GM19468 (cell line): ENCODE measurements around the gene FSD2.
A peak's percentile ranks its signal among the peaks of the same experiment; 100 is the strongest.
"Not testable (repeated sequence)": the region's sequence is repeated elsewhere in the genome, so short reads cannot be mapped to it uniquely, and the experiment has no call there.

Source experiments
- ATAC-seq: cut with Tn5 transposase; IDR thresholded peaks from one replicate; pipeline ENCODE4 v1.9.1; 2021; ENCODE audit warnings: mild to moderate bottlenecking, moderate library complexity, moderate number of reproducible peaks; ENCODE audit not compliant: unreplicated experiment; ENCODE audit errors: extremely low read depth

FSD2 gene

DNA sequence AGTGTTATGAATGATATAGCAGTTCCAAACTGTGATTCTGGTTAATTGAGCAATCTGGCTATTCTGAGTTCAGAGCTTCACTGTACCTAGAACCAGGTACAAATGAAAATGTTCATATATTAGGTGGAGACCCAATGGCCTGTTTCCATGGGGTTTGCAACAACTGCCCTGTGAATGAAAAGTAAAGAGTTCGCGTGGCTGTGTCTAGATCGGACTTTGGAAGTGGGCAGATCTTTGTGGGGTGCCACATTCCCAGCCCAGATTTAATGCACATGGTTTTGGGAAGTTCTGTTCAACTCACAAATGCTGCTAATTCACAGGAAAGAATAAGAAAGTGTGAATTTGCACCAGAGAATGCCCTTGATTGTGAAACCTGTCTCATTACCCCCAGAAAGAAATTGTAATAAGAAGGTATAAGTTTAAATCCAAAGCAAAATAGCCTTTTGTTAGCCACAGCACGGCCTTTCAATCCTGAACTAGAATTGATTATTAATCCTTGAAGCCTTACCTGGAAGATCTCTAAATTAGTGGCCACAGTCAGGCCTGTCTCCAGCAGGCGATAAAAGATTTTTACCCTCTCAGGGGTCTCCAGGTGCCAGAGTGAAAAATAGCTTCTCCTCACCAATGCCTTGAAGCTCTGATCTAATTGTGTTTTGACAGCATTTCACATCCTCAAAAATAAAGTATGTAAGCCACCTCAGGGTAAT lies 26.2 kb upstream of the FSD2 start:
- no peak for ATAC-seq

DNA sequence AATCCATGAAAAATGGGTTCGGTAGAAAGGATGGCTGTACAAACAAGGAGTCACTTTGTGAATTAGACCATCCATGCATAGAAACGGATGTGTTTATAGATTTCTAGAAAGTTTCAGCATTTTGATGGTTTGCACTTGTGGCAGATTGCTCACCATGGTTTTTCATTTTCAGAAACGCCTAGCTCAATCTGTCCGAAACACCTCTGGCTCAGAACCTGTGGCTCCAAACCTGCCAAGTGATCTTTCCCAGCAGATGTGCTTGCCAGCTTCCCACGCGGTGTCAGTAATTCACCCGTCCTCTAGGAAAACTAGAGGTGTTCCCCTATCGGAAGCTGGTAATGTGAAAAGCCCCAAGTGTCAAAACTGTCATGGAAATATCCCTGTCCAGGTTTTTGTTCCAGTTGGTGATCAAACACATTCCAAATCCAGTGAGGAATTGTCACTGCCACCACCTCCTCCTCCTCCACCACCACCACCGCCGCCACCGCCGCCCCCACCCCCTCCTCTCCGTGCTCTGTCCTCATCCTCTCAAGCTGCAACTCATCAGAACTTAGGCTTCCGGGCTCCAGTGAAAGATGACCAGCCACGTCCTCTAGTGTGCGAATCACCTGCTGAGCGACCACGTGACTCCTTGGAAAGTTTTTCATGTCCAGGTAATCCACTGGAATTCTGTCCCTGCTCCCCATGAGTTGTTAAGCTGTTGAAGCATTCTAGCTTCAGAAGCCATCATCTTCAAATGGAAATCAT lies 24.7 kb upstream of the FSD2 start:
- no peak for ATAC-seq

DNA sequence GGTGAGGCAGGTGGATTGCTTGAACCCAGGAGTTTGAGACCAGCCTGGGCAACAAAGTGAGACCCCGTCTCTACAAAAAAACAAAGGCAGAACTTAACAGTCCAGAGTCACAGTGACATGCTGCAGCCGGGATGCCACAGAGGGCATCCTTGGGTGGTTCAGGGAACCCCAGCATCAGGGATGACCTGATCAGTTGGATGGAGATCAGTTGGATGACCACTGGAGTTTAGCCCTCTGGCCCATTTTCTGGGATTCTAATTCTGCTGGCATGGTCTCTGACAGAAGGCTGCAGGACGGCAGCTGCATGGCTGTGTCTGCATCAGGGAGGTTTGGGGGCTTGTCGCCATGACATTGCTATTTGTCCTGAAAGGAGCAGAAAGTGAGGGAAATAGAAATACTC lies 23.4 kb upstream of the FSD2 start:
- ATAC-seq = no peak

DNA sequence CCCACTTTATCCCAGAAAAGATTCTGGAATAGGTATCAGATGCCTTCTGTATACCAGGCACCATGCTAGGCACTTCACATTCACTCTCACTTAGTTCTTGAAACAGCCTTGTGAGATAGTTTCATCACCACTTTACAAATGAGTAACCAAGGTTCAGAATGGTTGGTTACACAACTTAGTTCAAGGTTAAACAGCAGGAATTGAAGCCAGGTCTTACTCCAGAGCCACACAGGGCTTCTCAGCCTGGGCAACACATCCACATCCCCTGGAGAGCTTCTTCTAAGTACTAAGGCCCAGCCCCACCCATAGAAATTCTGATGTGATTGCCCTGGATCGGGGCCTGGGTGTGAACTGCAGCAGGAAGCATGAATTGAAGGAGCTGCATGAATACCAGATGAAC lies 22.2 kb upstream of the FSD2 start:
- no peak for ATAC-seq

DNA sequence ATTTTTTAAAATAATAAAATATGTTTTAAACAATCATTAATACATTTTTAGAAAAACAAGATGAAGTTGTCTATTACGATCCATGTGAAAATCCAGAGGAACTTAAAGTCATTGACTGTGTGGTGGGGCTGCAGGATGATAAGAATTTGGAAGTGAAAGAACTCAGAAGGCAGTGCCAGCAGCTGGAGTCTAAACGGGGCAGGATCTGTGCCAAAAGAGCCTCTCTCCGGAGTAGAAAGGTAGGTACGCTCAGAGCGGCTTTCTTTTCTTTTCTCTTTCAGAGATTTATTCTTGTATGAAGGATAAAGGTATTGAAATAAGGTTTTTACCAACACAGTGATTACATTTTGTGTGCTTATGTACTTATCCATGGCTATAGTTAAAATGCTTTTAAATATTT lies 17.2 kb upstream of the FSD2 start:
- no peak for ATAC-seq

DNA sequence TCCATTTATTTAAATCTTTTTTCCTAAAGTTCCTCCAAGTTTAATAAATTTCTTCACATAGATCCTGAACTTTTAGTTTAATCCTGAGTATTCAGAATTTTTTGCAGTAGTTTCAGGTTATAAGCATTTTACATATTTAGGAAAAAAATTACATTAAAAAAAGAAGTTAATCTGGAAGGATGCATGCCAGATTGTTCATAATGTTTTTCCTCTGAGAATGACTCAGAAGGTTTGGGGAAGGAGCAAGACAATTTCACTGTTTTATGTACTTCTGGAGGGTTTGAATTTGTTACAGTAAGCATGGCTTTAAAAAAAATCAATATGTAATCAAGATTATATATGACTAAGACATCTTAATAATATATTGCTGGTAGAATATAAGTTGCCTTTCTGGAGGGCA lies 16.0 kb upstream of the FSD2 start:
- not testable (repeated sequence) for ATAC-seq

DNA sequence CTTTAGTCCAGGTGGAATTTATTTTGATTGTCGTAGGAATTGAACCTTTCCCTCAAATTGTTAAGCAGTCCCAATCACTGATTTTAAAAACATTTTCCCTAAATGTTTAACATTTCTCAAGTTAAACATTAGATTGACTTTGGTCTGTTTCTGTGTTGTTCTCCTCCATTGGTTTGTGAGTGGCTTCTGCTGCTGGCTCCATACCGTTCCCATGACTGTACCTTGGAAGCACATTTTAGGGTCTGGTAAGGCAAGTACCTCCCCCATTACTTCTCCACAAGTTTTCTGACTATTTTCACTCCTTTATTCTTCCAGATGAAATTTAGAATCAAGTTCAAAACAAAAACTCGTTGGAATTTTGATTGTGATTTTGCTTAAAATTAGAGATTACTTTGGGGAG lies 15.5 kb upstream of the FSD2 start:
- ATAC-seq = not testable (repeated sequence)

DNA sequence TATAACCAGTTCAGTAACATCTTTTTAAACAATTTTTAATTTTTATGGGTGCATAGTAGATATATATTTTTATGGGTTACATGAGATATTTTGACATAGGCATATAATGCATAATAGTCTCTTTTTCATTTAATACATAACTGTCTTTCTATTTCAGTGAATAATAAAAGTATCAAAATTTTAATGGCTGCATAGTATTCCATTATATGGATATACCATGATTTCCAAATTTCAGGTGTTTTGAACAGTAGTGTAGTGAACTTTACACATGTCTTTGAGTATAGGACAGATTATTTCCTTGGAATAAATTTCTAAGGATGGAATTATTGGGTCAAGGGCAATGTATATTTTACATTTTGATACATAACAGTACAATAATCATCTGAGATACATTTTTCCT lies 14.3 kb upstream of the FSD2 start:
- ATAC-seq = no peak

DNA sequence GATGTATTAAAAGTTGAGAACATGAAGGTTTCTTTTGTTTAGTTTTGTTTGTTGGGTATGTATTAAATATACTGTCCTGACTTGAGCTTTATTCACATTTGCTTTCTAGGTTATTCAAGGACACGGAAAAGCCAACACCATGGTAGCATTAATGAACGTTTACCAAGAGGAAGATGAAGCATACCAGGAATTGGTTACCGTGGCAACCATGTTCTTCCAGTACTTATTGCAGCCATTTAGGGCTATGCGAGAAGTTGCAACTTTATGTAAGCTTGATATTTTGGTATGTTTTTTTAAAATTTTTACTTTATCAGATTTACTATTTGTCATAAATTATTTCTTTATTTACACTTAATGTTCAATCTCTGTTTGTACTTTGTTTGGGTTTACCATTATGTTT lies 7.1 kb upstream of the FSD2 start:
- ATAC-seq = no peak

DNA sequence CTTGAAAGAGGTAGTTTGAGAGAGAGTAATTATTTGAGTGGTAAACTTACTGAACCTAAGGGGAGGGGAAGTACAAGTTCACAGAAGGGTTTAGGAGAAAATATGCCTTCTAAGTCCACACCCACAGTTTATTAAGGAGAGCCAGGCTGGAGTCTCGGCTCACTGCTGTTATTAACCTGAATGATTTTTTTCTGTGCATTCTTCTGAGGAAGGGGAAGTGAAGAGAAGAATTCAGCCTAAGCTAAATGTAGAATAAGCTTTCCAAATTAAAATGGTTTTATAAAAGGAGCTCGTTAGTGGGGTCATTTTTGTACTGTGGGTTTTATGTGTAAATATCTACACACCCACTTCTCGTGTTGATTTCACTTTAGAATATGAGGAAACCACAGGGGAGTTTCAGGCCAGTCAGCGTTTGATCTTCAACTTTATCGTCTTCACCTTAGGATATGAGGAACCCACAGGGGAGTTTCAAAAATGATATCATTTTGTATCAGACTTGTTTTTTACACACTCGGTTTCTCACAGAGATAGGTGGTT lies 5.1 kb upstream of the FSD2 start:
- no peak for ATAC-seq

DNA sequence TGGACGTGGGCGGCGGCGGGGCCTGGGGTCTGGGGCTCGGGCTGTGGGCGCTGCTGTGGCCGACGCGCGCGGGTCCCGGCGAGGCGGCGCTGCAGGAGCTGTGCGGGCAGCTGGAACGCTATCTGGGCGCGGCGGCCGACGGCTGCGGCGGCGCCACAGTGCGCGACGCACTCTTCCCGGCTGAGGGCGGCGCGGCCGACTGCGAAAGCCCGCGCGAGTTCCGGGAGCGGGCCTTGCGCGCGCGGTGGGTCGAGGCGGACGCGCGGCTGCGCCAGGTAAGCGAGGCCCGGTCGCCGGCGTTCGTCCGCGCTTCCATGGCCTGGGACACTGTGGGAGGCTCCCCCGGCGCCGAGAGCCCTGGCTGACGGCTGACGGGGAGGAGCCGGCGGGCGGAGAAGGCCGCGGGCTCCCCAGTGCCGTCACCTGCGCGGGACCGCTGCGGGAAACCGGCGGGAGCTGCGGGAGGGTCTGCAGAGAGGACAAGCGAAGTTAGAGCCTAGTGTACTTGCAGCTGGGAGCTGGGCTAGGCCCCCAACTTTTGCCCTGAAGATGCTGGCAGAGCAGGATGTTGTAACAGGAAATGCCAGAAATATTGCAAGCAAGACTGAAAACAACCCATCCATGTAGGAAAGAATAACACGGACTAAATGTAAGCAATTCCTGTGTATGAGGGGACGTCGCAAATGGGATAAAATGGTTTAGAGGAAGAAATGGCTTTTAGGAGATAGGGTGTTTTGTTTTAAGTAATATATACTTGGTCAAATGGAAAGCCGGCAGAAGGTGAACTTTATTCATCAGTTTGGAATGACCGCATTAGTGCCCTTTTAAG lies 4.4 kb upstream of the FSD2 start:
- peak; percentile 2 for ATAC-seq

DNA sequence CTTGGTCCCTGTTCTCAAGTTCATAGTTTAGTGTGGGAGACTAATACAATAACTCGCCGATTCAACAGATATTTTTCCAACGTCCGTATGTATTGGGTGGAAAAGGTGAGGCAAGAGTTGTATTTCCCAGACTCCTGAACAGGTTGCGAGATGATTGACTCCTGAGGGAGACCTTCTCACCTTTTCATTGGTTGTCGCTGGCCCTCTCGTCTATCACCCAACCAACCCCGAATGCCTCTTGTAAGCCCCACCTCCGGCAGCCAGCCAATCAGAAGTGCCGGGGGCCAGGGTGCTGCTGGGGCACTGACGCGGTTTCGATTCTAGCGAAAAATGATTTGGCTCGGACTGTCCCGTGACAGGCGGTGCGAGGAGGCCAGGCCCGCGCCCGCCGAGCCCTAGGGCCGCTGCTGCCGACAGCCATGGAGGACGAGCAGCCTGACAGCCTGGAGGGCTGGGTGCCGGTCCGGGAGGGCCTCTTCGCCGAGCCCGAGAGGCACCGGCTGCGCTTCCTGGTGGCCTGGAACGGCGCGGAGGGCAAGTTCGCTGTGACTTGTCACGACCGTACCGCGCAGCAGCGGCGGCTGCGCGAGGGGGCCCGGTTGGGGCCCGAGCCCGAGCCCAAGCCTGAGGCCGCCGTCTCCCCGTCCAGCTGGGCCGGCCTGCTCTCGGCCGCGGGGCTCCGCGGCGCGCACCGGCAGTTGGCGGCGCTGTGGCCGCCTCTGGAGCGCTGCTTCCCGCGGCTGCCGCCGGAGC lies 3.6 kb upstream of the FSD2 start, which contains the start of gene WHAMM:
WHAMM (plus strand) TSS at position 321 of the 753 bp plus-strand sequence; CDS start at position 420, 99 bp downstream.
- peak; percentile 68 for ATAC-seq

DNA sequence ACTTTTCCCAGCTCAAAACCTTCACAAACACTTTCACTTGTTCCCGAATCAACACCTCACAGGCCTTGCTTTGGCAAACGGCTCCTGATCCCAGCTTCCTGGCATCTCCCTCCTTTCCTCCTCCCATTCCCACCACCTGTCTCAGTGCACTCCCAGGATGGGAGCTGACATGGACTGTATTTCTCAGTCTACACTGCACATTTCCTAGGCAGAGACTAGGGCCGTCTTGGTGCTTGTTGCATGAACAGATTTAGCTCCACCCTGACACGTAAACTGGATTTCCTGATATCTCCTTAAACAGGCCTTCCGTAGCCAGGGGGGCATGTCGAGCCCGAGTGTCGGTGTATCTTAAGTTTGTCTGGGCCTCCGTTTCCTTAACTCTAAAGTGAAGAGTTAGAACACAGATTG lies 2.8 kb upstream of the FSD2 start:
- no peak for ATAC-seq

DNA sequence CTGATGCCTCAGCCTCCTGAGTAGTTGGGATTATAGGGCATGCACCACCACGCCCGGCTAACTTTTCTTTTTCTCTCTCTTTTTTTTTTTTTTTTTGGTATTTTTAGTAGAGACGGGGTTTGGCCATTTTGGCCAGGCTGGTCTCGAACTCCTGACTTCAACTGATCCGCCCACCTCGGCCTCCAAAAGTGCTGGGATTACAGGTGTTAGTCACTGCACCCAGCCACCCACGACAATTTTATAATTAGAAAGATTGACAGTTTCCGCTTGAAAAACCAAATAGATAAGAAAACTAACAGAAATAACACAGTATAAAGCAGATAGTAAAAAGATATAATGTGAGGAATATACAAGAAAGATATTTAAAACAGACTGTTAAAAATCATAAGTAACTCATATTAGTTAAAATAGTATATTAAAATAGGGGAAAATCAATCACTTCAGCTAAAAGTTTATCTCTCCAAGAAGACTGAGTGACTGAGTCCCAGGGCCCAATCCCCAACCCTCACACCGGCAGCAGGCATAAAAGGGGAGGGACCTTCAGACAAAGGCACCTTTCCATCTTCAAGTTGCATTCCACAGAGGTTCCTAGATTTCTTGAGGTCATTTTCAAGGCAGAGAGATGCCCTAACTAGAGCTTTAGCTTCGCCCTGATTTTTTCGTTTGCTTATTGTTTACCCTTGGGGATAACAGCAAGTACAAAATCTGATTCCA lies 2.2 kb upstream of the FSD2 start:
- ATAC-seq = no peak

DNA sequence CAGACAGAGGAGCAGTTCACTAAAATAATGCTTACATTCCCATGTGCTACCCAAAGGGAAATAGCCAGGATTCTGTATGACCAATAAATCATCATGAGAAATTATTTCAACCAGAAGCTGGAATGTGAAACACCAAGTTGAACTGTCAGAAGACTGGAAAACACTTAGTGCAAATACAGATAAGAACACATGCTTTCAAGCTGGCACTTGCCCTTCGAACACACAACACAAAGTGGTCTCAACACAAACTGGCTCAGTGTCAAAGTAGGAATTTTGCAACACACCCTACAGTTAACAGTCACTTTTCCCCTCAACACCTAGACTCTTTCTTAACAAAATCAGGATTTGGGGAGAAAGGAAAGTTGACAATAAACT lies 1.3 kb downstream of the FSD2 start:
- no peak for ATAC-seq

DNA sequence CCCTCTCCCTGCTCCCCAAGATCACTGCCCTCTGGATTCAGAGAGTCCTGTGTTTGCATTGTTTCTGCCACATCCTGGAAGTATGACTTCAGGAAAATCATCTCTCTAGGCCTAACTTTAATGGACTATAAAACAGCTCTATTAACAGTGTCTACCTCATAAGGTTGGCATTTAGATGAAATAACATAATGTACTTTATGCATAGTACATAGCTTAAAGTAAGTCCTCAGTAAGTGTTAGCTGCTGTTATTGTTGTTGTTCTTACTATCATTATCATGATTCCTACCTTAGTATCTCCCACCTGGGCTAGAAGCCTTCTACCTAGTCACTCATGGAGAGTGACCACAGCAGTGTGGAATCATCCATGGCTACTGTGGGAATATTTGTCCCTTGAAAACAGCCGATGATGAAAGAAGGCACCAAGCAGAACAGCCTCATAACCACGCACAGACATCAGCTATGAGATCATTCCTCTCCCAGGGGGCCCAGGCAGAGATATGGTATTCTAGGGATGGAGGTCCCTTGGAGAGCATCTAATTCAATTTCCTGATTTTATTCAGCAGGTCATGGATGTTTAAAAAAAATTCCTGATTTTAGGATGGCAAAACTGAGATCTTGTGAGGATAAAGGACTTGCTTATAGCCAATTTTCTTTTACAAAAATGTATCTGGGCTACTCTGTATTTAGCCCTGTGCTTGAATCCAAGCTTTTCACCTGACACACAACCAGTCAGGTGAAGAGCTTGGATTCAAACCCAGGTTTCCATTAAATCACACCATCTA lies 1.9 kb downstream of the FSD2 start:
- no peak for ATAC-seq

DNA sequence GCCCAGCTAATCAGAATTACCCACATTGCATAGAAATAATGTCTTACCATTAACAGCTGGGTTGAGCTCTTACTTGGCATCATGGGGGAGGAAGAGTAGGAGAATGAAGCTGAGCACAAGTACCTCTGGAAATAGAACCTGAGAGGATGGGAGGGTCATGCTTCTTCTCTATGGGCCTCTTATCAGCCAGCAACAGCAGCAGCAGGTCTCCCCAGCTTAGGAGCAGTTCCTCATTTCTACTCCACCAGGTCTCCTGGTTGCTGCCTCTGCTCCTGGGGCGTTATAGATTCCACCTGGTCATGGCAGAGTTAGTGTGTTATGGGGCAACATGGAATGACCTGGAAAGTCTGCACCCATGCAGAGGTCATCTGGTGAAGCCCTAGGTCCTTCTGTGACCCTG lies 3.4 kb downstream of the FSD2 start:
- no peak for ATAC-seq

DNA sequence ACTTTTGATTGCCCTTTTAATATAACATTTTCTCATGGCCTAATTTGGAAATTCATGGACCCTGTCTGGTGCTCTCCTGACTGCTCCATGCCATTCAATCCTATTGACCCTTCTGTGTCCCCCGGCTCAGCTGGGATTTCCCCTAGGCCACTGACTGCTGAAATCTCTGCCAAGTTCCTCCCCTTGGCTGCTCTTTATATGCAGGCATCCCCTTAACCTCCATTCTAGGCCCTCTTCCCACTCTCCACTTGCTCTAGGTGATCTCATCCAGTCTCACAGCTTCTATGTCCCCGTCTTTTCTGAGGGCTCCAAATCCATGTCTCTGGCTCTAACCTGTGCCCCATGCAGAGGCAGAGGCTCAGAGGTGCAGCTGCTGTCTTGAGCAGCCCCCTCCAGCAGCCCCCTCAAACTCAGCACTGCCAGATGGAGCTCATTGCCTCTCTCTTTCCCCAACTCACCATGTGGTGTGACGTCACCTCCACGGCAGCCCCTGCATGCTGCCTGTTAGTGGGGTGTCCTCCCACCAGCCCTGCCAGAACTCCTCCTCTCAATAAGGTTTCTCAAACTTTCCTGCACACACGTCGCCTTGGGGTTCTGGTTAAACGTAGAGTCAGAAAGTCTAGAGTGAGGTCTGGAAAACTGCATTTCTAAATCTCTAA lies 6.6 kb downstream of the FSD2 start:
- no peak for ATAC-seq
